Panc1 (cell line): ENCODE data around the gene KRT1. TPM values are rescaled to one million over a fixed set of nuclear protein-coding genes. Genes with fewer than 3 reads are reported as not detected.

Source experiments
- ATAC-seq: fragments of 200-7000 bp; cut with Tn5 transposase; 2 replicates; pipeline ENCODE4 v1.9.1; 2020; ENCODE audit warnings: mild to moderate bottlenecking, moderate library complexity
- BruUV-seq: library from RNA; stranded (reverse); fragments of 400-500 nt; replicated peaks from 2 replicates; lab custom pipeline; 2021; lab: Mats Ljungman, UMichigan
- CTCF ChIA-PET: fragments of 300-600 bp; sonication (Branson Sonifier 250); formaldehyde crosslinking; loops from one replicate; lab custom pipeline; 2022; ENCODE audit warnings: antibody characterized with exemption; lab: Charles Lee
- POLR2A ChIA-PET: fragments of 300-600 bp; sonication (Branson Sonifier 250); formaldehyde crosslinking; loops from one replicate; lab custom pipeline; 2022; ENCODE audit warnings: antibody characterized with exemption; lab: Charles Lee
- DNase-seq: peaks from one replicate; pipeline ENCODE4 v3.0.0-alpha.2; 2010; ENCODE audit warnings: low read depth, low spot score
- H3K27ac ChIP-seq: 2 replicates; pipeline ENCODE4 v1.5.1; 2011; ENCODE audit warnings: mild to moderate bottlenecking, low read length, inconsistent platforms
- H3K27me3 ChIP-seq: fragments of 200-500 bp; sonication (Bioruptor generic); 2 replicates; pipeline ENCODE4 v1.6.0; 2014; ENCODE audit warnings: low read length, inconsistent platforms; ENCODE audit not compliant: control insufficient read depth, insufficient read depth
- H3K36me3 ChIP-seq: fragments of 200-500 bp; sonication (Bioruptor generic); 2 replicates; pipeline ENCODE4 v1.5.1; 2014; ENCODE audit warnings: inconsistent platforms, mild to moderate bottlenecking, low read length, moderate library complexity; ENCODE audit not compliant: control insufficient read depth, insufficient read depth
- H3K4me1 ChIP-seq: 2 replicates; pipeline ENCODE4 v1.5.1; 2011; ENCODE audit warnings: inconsistent platforms, mild to moderate bottlenecking, low read length, moderate library complexity; ENCODE audit not compliant: control insufficient read depth, insufficient read depth
- H3K4me3 ChIP-seq, 2 experiments: 2 replicates each; pipeline ENCODE4 v1.5.1; 2011 to 2012; ENCODE audit warnings: low read depth in 2 of 2, low read length in 2 of 2, mild to moderate bottlenecking in 2 of 2, inconsistent platforms in 1 of 2, moderate library complexity in 1 of 2
- H3K9me3 ChIP-seq: fragments of 200-500 bp; sonication (Bioruptor generic); 2 replicates; pipeline ENCODE4 v1.5.1; 2014; ENCODE audit warnings: low read depth, mild to moderate bottlenecking, inconsistent platforms, low read length, moderate library complexity; ENCODE audit not compliant: control insufficient read depth, insufficient read depth
- POLR2AphosphoS5 ChIP-seq: IDR thresholded peaks from 2 replicates; pipeline ENCODE4 v1.6.1; 2012; ENCODE audit warnings: mild to moderate bottlenecking, low read depth, low read length, moderate library complexity
- REST ChIP-seq, 2 experiments: IDR thresholded peaks; 2 replicates each; pipeline ENCODE4 v1.6.1; 2011 to 2012; ENCODE audit warnings: low read depth in 2 of 2, control low read depth in 1 of 2, low read length in 1 of 2, mild to moderate bottlenecking in 1 of 2, moderate library complexity in 1 of 2; ENCODE audit not compliant: insufficient read depth in 1 of 2
- SIN3A ChIP-seq: IDR thresholded peaks from 2 replicates; pipeline ENCODE4 v1.6.1; 2012; ENCODE audit warnings: low read depth, mild to moderate bottlenecking, low read length, moderate library complexity, borderline replicate concordance; ENCODE audit not compliant: insufficient read depth
- TCF7L2 ChIP-seq: IDR thresholded peaks from 2 replicates; pipeline ENCODE4 v1.6.1; 2011; ENCODE audit warnings: mild to moderate bottlenecking, low read depth, low read length, inconsistent platforms
- in situ Hi-C: cut with HindIII; loops from 2 replicates; pipeline ENCODE4 v1.10.0; 2016; ENCODE audit warnings: low sequenced_read_pairs, low pct_unique_long_range_greater_than_20kb
- intact Hi-C: fragments of 100-400 bp; cut with micrococcal nuclease; formaldehyde crosslinking; loops from one replicate; pipeline ENCODE4 v1.10.0; 2022; ENCODE audit not compliant: unreplicated experiment
- total RNA-seq: library from RNA; stranded (reverse); gene quantifications from one replicate; pipeline ENCODE4 v1.2.1, GENCODE V29; 2021; ENCODE audit not compliant: unreplicated experiment
- TF ChIP-seq, protein P1 (sequence below): fragments of 450-650 bp; IDR thresholded peaks from 2 replicates; pipeline ENCODE4 v1.5.1; 2017; ENCODE audit warnings: mild to moderate bottlenecking

The KRT1 gene
- total RNA-seq, 1 experiment from 2014 or later: not detected

- POLR2A ChIA-PET: interaction anchor here (0.7 kb wide), 1 partner anchor 151 kb away, joined by 24 read pairs; no protein-coding TSS in a partner anchor
- Histone ChIP-seq H3K4me1 (no peaks in the 10 kb centered on the region), H3K36me3 (no peaks in the 10 kb centered on the region; the same call in 1 of the 2 replicates), H3K4me3 (no peak overlapping the region), H3K27me3 (peaks cover 12% of the 10 kb centered on the region), H3K9me3 (no peaks in the 10 kb centered on the region), H3K27ac (no peak overlapping the region)
- no peak for TF ChIP-seq TCF7L2
- TF ChIP-seq POLR2AphosphoS5: no peak
- TF ChIP-seq SIN3A: no peak
- TF ChIP-seq REST (IDR thresholded peaks at IDR 0.05; ENCODE audit: insufficient read depth in 1 of 2, low read depth in 2 of 2, low read length in 1 of 2): no peak
- TF ChIP-seq, protein P1, sequence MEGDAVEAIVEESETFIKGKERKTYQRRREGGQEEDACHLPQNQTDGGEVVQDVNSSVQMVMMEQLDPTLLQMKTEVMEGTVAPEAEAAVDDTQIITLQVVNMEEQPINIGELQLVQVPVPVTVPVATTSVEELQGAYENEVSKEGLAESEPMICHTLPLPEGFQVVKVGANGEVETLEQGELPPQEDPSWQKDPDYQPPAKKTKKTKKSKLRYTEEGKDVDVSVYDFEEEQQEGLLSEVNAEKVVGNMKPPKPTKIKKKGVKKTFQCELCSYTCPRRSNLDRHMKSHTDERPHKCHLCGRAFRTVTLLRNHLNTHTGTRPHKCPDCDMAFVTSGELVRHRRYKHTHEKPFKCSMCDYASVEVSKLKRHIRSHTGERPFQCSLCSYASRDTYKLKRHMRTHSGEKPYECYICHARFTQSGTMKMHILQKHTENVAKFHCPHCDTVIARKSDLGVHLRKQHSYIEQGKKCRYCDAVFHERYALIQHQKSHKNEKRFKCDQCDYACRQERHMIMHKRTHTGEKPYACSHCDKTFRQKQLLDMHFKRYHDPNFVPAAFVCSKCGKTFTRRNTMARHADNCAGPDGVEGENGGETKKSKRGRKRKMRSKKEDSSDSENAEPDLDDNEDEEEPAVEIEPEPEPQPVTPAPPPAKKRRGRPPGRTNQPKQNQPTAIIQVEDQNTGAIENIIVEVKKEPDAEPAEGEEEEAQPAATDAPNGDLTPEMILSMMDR: no peak
- in situ Hi-C loops: no loop called here
- ATAC-seq (no peak), DNase-seq (no peak)
- BruUV-seq: no TSS peak
- intact Hi-C loops: no loop called here
- CTCF ChIA-PET: interaction anchor here (0.7 kb wide), 1 partner anchor 28 kb away, joined by 11 read pairs; no protein-coding TSS in a partner anchor
Measured at GRCh38 chr12:52636189-52636588, 44.0 kb downstream of the KRT1 start.

- H3K27me3 ChIP-seq: peaks cover under 1% of the 10 kb centered on the region
- no peak for ATAC-seq
- no TSS peak for BruUV-seq
- no peaks in the 10 kb centered on the region for H3K4me1 ChIP-seq
- POLR2A ChIA-PET: no interaction called here
- no peaks in the 10 kb centered on the region for H3K9me3 ChIP-seq
- no peak for TF ChIP-seq POLR2AphosphoS5
- TF ChIP-seq, protein P1: no peak
- no peak for TF ChIP-seq TCF7L2
- no peak for TF ChIP-seq REST (IDR thresholded peaks at IDR 0.05; ENCODE audit: insufficient read depth in 1 of 2, low read depth in 2 of 2, low read length in 1 of 2)
- TF ChIP-seq SIN3A: no peak
- no peak for DNase-seq
- no peak overlapping the region for H3K4me3 ChIP-seq
- CTCF ChIA-PET: no interaction called here
- intact Hi-C loops: no loop called here
- H3K27ac ChIP-seq: no peak overlapping the region
- H3K36me3 ChIP-seq: no peaks in the 10 kb centered on the region
- in situ Hi-C loops: no loop called here
Measured at GRCh38 chr12:52634266-52635056, 45.7 kb downstream of the KRT1 start.
